Heart left ventricle (tissue), 16 donors: ENCODE measurements around the gene PPT2. TPM values are rescaled to one million over a fixed set of nuclear protein-coding genes. Genes with fewer than 3 reads are reported as not detected.

Experiments
- ATAC-seq, 4 donors: fragments of 200-7000 bp; cut with Tn5 transposase; one replicate each; pipeline ENCODE4 v1.9.1; 2020 to 2022; ENCODE audit warnings: moderate library complexity in 4 of 4, mild to moderate bottlenecking in 3 of 4, moderate number of reproducible peaks in 1 of 4
- DNase-seq, 5 donors: peaks; one replicate each; pipeline ENCODE4 v3.0.0-alpha.2; 2020
- H3K27ac ChIP-seq, 12 donors: fragments of 200-600 bp; sonication (generic) in 4 of 12; one replicate each; pipeline versions ENCODE4 v1.5.0 to v1.8.0; 2016 to 2022; ENCODE audit warnings: mild to moderate bottlenecking in 2 of 12
- H3K27me3 ChIP-seq, 9 donors: fragments of 200-600 bp; sonication (generic) in 2 of 9; one replicate each; pipeline versions ENCODE4 v1.5.1 to v1.8.0; 2016 to 2022; ENCODE audit warnings: mild to moderate bottlenecking in 3 of 9
- H3K36me3 ChIP-seq, 9 donors: fragments of 200-600 bp; sonication (generic) in 2 of 9; one replicate each; pipeline versions ENCODE4 v1.5.0 to v1.8.0; 2018 to 2022; ENCODE audit warnings: mild to moderate bottlenecking in 2 of 9
- H3K4me1 ChIP-seq, 12 donors: fragments of 200-600 bp; sonication (generic) in 4 of 12; one replicate each; pipeline versions ENCODE4 v1.5.0 to v1.8.0; 2016 to 2022; ENCODE audit warnings: mild to moderate bottlenecking in 3 of 12
- H3K4me3 ChIP-seq, 12 donors: fragments of 200-600 bp; sonication (generic) in 4 of 12; one replicate each; pipeline versions ENCODE4 v1.5.0 to v1.8.0; 2017 to 2022; ENCODE audit warnings: mild to moderate bottlenecking in 9 of 12, moderate library complexity in 4 of 12
- H3K9me3 ChIP-seq, 12 donors: fragments of 200-600 bp; sonication (generic) in 4 of 12; one replicate each; pipeline versions ENCODE4 v1.5.0 to v1.8.0; 2016 to 2022; ENCODE audit warnings: mild to moderate bottlenecking in 1 of 12
- CTCF ChIP-seq, 12 donors: fragments of 200-600 bp; sonication (generic) in 4 of 12; IDR thresholded peaks; one replicate each; pipeline versions ENCODE4 v1.5.0 to v1.8.0; 2018 to 2022; ENCODE audit warnings: antibody characterized with exemption in 12 of 12, mild to moderate bottlenecking in 5 of 12
- POLR2A ChIP-seq, 2 donors: fragments of 450-650 bp; IDR thresholded peaks; one replicate each; pipeline ENCODE4 v1.6.1; 2017; ENCODE audit warnings: antibody characterized with exemption in 2 of 2, mild to moderate bottlenecking in 2 of 2, moderate library complexity in 2 of 2
- WGBS, 4 donors: extraction: QIAGEN DNeasy Blood & Tissue Kit in 2 of 4; methylation state at CpG; one replicate each; pipeline versions ENCODE4 v1.1.5 to v1.1.7; 2013 to 2018; 5-methylcytosine and 5-hydroxymethylcytosine counted together
- intact Hi-C, 10 donors: fragments of 100-400 bp; cut with DNase I; formaldehyde crosslinking; loops; one replicate each; pipeline versions ENCODE4 v1.11.1 to v1.14.2; 2022
- polyA plus RNA-seq, 2 donors: library from polyadenylated mRNA; stranded (reverse); fragments of 200-250 nt; gene quantifications; one replicate each; pipeline ENCODE4 v1.2.3, GENCODE V29; 2013
- total RNA-seq, 9 donors: library from RNA; depleted of rRNA in 2 of 9; stranded (reverse); fragments of >200 nt in 2 of 9; fragmentation: NEBNext Ultra II Directional in 3 of 9; extraction: Animal tissue kit (Norgen Biotek cat#: 25700) in 3 of 9; gene quantifications; one replicate each; pipeline versions ENCODE4 v1.1.0 to v1.2.4, GENCODE V29; 2016 to 2023
- donor health status: ischemic (EF 13 %, LVEDD 7.1; RV severe dilation, severe dysfunction).
- donor health status: healthy with polysubstance abuse.
- donor health status: DM: no; HTN: yes; CAD: no.
- donor health status: DM: no; HTN: no; CAD: no.
- donor health status: ischemic (EF 25% LVEDD 6.9; RV normal size, moderate dysfunction).
- donor health status: ischemic (EF 25% LVEDD 5.7; RV mildly dilated, moderate dysfunction).
- donor health status: healthy.
- donor health status: DM: yes; HTN: yes; CAD: no.
- donor health status: ischemic (EF 35%, LVEDD 5.7; RV mildly dilated, moderate dysfunction).
- donor health status: nonischemic (EF 11% LVEDD 7.7; RV severe dilation, severe dysfunction).
- donor health status: DM: yes; HTN: yes; CAD: no.
- donor health status: PGD.
- donor health status: ischemic (EF 29% LVEDD 5.4; RV normal size, mild dysfunction).
- donor health status: nonischemic (EF 23%, LVEDD 6.1; RV moderate dilation, normal function).

The PPT2 gene
- total and polyA plus RNA-seq, 11 donors: 13.1 to 34.0 (median 21.6) TPM

GRCh38 chr6:32126880-32127279 lies 27.1 kb upstream of the PPT2 start:
- intact Hi-C loops: loop anchor here in 3 of 10 donors (5.0 kb wide), 3 partner anchors 50 to 845 kb away; partner anchors contain the start of genes AGPAT1 (in 1 of the 3), GPSM3 (in 1 of the 3), PBX2 (in 1 of the 3) and RNF5 (in 1 of the 3)
- H3K9me3 ChIP-seq: no peaks in the 10 kb centered on the region
- peaks cover 11 to 38% (median 25%) of the 10 kb centered on the region in 12 donors for H3K4me1 ChIP-seq
- no peaks in the 10 kb centered on the region for H3K27me3 ChIP-seq
- 62 to 69% (median 66%) methylated on average over 8 of the region's 8 CpGs for WGBS, 4 donors
- ATAC-seq (no peak), DNase-seq (no peak)
- no peak for TF ChIP-seq POLR2A (IDR thresholded peaks at IDR 0.05)
- TF ChIP-seq CTCF (IDR thresholded peaks at IDR 0.05): no peak
- H3K27ac ChIP-seq: peak overlapping the region in 3 of 12 donors; percentile 84 to 94 (median 90)
- H3K4me3 ChIP-seq: peak overlapping the region in 9 of 12 donors; percentile 79 to 100 (median 88)
- peaks cover 0 to 53% (median 47%) of the 10 kb centered on the region in 9 donors for H3K36me3 ChIP-seq

GRCh38 chr6:32127409-32127716 lies 26.6 kb upstream of the PPT2 start:
- Histone ChIP-seq H3K9me3 (no peaks in the 10 kb centered on the region), H3K27ac (peak overlapping the region in 11 of 12 donors; percentile 77 to 94 (median 87)), H3K27me3 (no peaks in the 10 kb centered on the region), H3K4me1 (peaks cover 11 to 38% (median 25%) of the 10 kb centered on the region in 12 donors), H3K36me3 (peaks cover 0 to 48% (median 43%) of the 10 kb centered on the region in 9 donors), H3K4me3 (peak overlapping the region; percentile 61 to 100 (median 84))
- WGBS, 4 donors: 6 to 7% (median 6%) methylated on average over 9 of the region's 9 CpGs
- no peak for TF ChIP-seq CTCF (IDR thresholded peaks at IDR 0.05)
- no peak for TF ChIP-seq POLR2A (IDR thresholded peaks at IDR 0.05)
- ATAC-seq (no peak), DNase-seq (no peak)
- intact Hi-C loops: loop anchor here in 3 of 10 donors (5.0 kb wide), 3 partner anchors 50 to 845 kb away; partner anchors contain the start of genes AGPAT1 (in 1 of the 3), GPSM3 (in 1 of the 3), PBX2 (in 1 of the 3) and RNF5 (in 1 of the 3)

- peaks cover 0 to 42% (median 37%) of the 10 kb centered on the region in 9 donors for H3K36me3 ChIP-seq
- ATAC-seq: peak; percentile 93 to 97 (median 96)
- peak within 1 kb of the TSS in 11 of 12 donors; percentile 82 to 94 (median 89) for H3K27ac ChIP-seq
- DNase-seq: peak; percentile 98 to 100 (median 99)
- no peaks in the 10 kb centered on the region for H3K9me3 ChIP-seq
- WGBS, 4 donors: 0 to 1% (median 0%) methylated on average over 40 to 44 of the region's 44 CpGs
- H3K4me1 ChIP-seq: peaks cover 11 to 38% (median 25%) of the 10 kb centered on the region in 12 donors
- intact Hi-C loops: loop anchor here in 4 of 10 donors (1.0 to 5.0 kb wide), 6 partner anchors 26 to 844 kb away; partner anchors contain the start of genes PPT2 (in 2 of the 4), AGPAT1 (in 1 of the 4), GPSM3 (in 1 of the 4) and PBX2 (in 1 of the 4)
- TF ChIP-seq POLR2A (IDR thresholded peaks at IDR 0.05): peak in 1 of 2 donors; percentile 43
- TF ChIP-seq CTCF (IDR thresholded peaks at IDR 0.05): no peak
- H3K4me3 ChIP-seq: peak within 1 kb of the TSS; percentile 61 to 100 (median 84)
- H3K27me3 ChIP-seq: no peaks in the 10 kb centered on the region
Measured at GRCh38 chr6:32127717-32128592, 26.0 kb upstream of the PPT2 start, which contains the start of gene ATF6B. ATF6B (minus strand) TSS chr6:32128246; CDS start chr6:32128207, 39 bp downstream.
